Trophoblast cell (in vitro differentiated cells and primary cell): Measurements from ENCODE around the gene PIK3IP1.
A peak's percentile ranks its signal among the peaks of the same experiment; 100 is the strongest.

Source experiments
- DNase-seq, 2 donors: peaks; one replicate each; pipeline ENCODE4 v3.0.0-alpha.2; 2016
- H2AFZ ChIP-seq: 2 replicates; pipeline ENCODE4 v1.6.1; 2013; ENCODE audit warnings: low read length, moderate library complexity, mild to moderate bottlenecking; ENCODE audit not compliant: insufficient read depth, poor library complexity
- H2AK5ac ChIP-seq: 2 replicates; pipeline ENCODE4 v1.6.1; 2013; ENCODE audit warnings: mild to moderate bottlenecking, low read length
- H2BK120ac ChIP-seq: 2 replicates; pipeline ENCODE4 v1.6.1; 2013; ENCODE audit warnings: low read length, mild to moderate bottlenecking, moderate library complexity; ENCODE audit not compliant: insufficient read depth, poor library complexity
- H2BK12ac ChIP-seq: 2 replicates; pipeline ENCODE4 v1.6.1; 2013; ENCODE audit warnings: mild to moderate bottlenecking, low read length, moderate library complexity
- H2BK5ac ChIP-seq: 2 replicates; pipeline ENCODE4 v1.6.1; 2013; ENCODE audit warnings: low read length, low read depth, moderate library complexity, mild to moderate bottlenecking; ENCODE audit not compliant: poor library complexity
- H3K14ac ChIP-seq: 2 replicates; pipeline ENCODE4 v1.6.1; 2013; ENCODE audit warnings: mild to moderate bottlenecking, low read length
- H3K18ac ChIP-seq: 2 replicates; pipeline ENCODE4 v1.6.1; 2013; ENCODE audit warnings: mild to moderate bottlenecking, low read length
- H3K23ac ChIP-seq: 2 replicates; pipeline ENCODE4 v1.6.1; 2013; ENCODE audit warnings: low read length
- H3K27ac ChIP-seq: 2 replicates; pipeline ENCODE4 v1.5.1; 2013; ENCODE audit warnings: low read depth, mild to moderate bottlenecking, inconsistent platforms, low read length, moderate library complexity
- H3K27me3 ChIP-seq: 2 replicates; pipeline ENCODE4 v1.6.1; 2013; ENCODE audit warnings: inconsistent platforms, mild to moderate bottlenecking, low read length, moderate library complexity; ENCODE audit not compliant: insufficient read depth
- H3K36me3 ChIP-seq, 2 experiments: 1 replicate in 1 of 2; 2 replicates in 1 of 2; pipeline ENCODE4 v1.6.1; 2013; ENCODE audit warnings: low read length in 2 of 2, mild to moderate bottlenecking in 2 of 2, moderate library complexity in 1 of 2; ENCODE audit not compliant: insufficient read depth in 2 of 2, control insufficient read depth in 1 of 2
- H3K4ac ChIP-seq: 2 replicates; pipeline ENCODE4 v1.6.1; 2013; ENCODE audit warnings: low read depth, mild to moderate bottlenecking, low read length, moderate library complexity
- H3K4me1 ChIP-seq, 2 experiments: 1 replicate in 1 of 2; 2 replicates in 1 of 2; pipeline ENCODE4 v1.6.1; 2013; ENCODE audit warnings: low read length in 2 of 2, mild to moderate bottlenecking in 2 of 2, moderate library complexity in 1 of 2; ENCODE audit not compliant: insufficient read depth in 2 of 2, control insufficient read depth in 1 of 2
- H3K4me2 ChIP-seq: 2 replicates; pipeline ENCODE4 v1.6.1; 2013; ENCODE audit warnings: inconsistent platforms, mild to moderate bottlenecking, low read length, moderate library complexity
- H3K4me3 ChIP-seq: 2 replicates; pipeline ENCODE4 v1.5.1; 2013; ENCODE audit warnings: mild to moderate bottlenecking, low read depth, low read length, inconsistent platforms
- H3K79me1 ChIP-seq: one replicate; pipeline ENCODE4 v1.6.1; 2013; ENCODE audit warnings: low read length
- H3K79me2 ChIP-seq: 2 replicates; pipeline ENCODE4 v1.6.1; 2013; ENCODE audit warnings: low read length, mild to moderate bottlenecking; ENCODE audit not compliant: control insufficient read depth, insufficient read depth, poor library complexity
- H3K9ac ChIP-seq: 2 replicates; pipeline ENCODE4 v1.6.1; 2013; ENCODE audit warnings: mild to moderate bottlenecking, low read length
- H3K9me3 ChIP-seq: 2 replicates; pipeline ENCODE4 v1.6.1; 2013; ENCODE audit warnings: low read depth, mild to moderate bottlenecking, control low read depth, inconsistent platforms, low read length; ENCODE audit not compliant: insufficient read depth
- H4K12ac ChIP-seq: 2 replicates; pipeline ENCODE4 v1.6.1; 2013; ENCODE audit warnings: low read depth, mild to moderate bottlenecking, low read length, moderate library complexity
- H4K8ac ChIP-seq: 2 replicates; pipeline ENCODE4 v1.6.1; 2013; ENCODE audit warnings: low read depth, mild to moderate bottlenecking, low read length, moderate library complexity
- H4K91ac ChIP-seq: one replicate; pipeline ENCODE4 v1.6.1; 2013; ENCODE audit warnings: low read depth, mild to moderate bottlenecking, low read length, moderate library complexity
- WGBS: extraction: QIAGEN DNeasy Blood & Tissue Kit; methylation state at CpG from one replicate; pipeline ENCODE4 v1.1.7; 2013; ENCODE audit warnings: missing lambda C conversion rate; ENCODE audit not compliant: insufficient read length, insufficient coverage; ENCODE audit errors: extremely low coverage; 5-methylcytosine and 5-hydroxymethylcytosine counted together

PIK3IP1 gene

DNA sequence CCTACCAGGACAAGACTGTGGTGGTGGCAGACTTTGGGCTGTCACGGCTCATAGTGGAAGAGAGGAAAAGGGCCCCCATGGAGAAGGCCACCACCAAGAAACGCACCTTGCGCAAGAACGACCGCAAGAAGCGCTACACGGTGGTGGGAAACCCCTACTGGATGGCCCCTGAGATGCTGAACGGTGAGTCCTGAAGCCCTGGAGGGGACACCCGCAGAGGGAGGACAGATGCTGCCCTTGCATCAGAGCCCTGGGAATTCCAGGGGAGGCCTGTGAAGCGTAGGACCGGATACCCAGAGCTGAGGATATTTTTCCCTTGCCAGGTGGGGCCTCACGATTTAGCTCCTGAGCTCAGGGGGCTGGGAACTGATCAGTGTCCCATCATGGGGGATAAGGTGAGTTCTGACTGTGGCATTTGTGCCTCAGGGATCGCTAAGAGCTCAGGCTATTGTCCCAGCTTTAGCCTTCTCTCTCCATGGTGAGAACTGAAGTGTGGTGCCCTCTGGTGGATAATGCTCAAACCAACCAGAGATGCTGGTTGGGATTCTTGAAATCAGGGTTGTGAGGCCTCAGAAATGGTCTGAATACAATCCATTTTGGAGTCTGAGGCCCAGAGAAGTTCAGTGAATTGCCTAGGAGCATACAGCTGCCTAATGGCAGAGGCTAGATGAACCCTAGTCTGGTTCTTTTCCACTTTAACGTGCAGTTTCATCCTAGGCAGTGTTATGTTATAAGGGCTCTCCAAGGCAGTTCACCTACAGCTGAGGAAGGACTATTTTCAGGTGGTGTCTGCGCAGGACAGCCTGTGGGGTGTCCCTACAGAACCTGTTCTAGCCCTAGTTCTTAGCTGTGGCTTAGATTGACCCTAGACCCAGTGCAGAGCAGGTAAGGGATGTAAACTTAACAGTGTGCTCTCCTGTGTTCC is 19.5 kb downstream of the PIK3IP1 start:
- Histone ChIP-seq H3K9me3 (peaks cover 2% of the 10 kb centered on the region), H3K4me1 (peaks cover 30% of the 10 kb centered on the region in 2 experiments), H2AK5ac (peak overlapping the region; percentile 6), H3K27me3 (no peaks in the 10 kb centered on the region), H2AFZ (no peak overlapping the region), H4K91ac (peak overlapping the region; percentile 74), H3K79me2 (peaks cover 6% of the 10 kb centered on the region), H2BK5ac (peak overlapping the region; percentile 68), H4K12ac (peak overlapping the region; percentile 23), H3K79me1 (peaks cover 25% of the 10 kb centered on the region), H3K23ac (no peak overlapping the region), H4K8ac (peak overlapping the region; percentile 20), H3K14ac (peak overlapping the region; percentile 3), H3K9ac (no peak overlapping the region), H3K4me3 (no peak overlapping the region), H3K4ac (peak overlapping the region; percentile 4), H3K27ac (peak overlapping the region; percentile 37), H3K4me2 (no peak overlapping the region), H2BK12ac (peak overlapping the region; percentile 43), H3K18ac (peak overlapping the region; percentile 31), H2BK120ac (peak overlapping the region; percentile 15), H3K36me3 (peaks cover 61 to 64% of the 10 kb centered on the region in 2 experiments)
- DNase-seq = peak; percentile 87 to 95
- no CpG with 5 or more reads among the region's 15 CpGs for WGBS

DNA sequence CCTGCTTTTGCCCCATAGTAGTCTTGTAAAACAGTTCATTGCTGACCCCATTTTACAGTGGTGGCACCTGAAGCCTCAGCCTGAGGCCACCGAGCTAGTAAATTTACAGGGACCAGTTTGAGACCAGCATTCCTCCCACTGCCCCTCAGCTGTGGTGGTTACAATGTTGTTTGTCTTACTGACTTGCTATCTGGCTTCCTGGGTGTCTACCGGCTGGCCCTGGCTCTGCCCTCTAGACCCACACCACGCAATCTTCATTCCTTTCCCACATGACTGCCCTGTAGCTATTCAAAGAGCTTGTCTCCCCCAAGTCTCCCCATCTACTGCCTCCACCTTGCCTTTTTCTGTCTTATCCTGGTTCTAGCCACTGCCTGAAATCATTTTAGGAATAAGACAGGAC is 20.8 kb downstream of the PIK3IP1 start:
- peak overlapping the region; percentile 65 for H3K27ac ChIP-seq
- no peak overlapping the region for H3K23ac ChIP-seq
- no peak overlapping the region for H4K8ac ChIP-seq
- peak overlapping the region; percentile 66 for H4K91ac ChIP-seq
- no peak overlapping the region for H2BK12ac ChIP-seq
- H3K4me1 ChIP-seq = peaks cover 30% of the 10 kb centered on the region in 2 experiments
- H3K4me3 ChIP-seq = no peak overlapping the region
- no CpG with 5 or more reads among the region's 3 CpGs for WGBS
- H3K9ac ChIP-seq = no peak overlapping the region
- H3K4ac ChIP-seq = no peak overlapping the region
- no peaks in the 10 kb centered on the region for H3K27me3 ChIP-seq
- peak overlapping the region; percentile 49 for H3K14ac ChIP-seq
- H2AFZ ChIP-seq = no peak overlapping the region
- no peak overlapping the region for H3K4me2 ChIP-seq
- peak overlapping the region; percentile 18 for H3K18ac ChIP-seq
- H3K36me3 ChIP-seq = peaks cover 62 to 66% of the 10 kb centered on the region in 2 experiments
- H2BK5ac ChIP-seq = peak overlapping the region; percentile 45
- peaks cover 25% of the 10 kb centered on the region for H3K79me1 ChIP-seq
- H3K9me3 ChIP-seq = peaks cover 2% of the 10 kb centered on the region
- no peak overlapping the region for H2AK5ac ChIP-seq
- H3K79me2 ChIP-seq = peaks cover 6% of the 10 kb centered on the region
- peak overlapping the region; percentile 82 for H2BK120ac ChIP-seq
- peak; percentile 62 for DNase-seq
- H4K12ac ChIP-seq = no peak overlapping the region

GRCh38 chr22:31271026-31271425 is 21.3 kb downstream of the PIK3IP1 start:
- Histone ChIP-seq H2AK5ac (peak overlapping the region; percentile 81), H3K9me3 (peaks cover 2% of the 10 kb centered on the region), H3K18ac (peak overlapping the region; percentile 77), H3K4me2 (no peak overlapping the region), H4K12ac (no peak overlapping the region), H2BK120ac (peak overlapping the region; percentile 84), H3K27me3 (no peaks in the 10 kb centered on the region), H3K79me1 (peaks cover 25% of the 10 kb centered on the region), H3K36me3 (peaks cover 67 to 70% of the 10 kb centered on the region in 2 experiments), H2BK12ac (peak overlapping the region; percentile 55), H3K4ac (peak overlapping the region; percentile 61), H3K23ac (no peak overlapping the region), H4K8ac (peak overlapping the region; percentile 68), H2AFZ (no peak overlapping the region), H3K14ac (peak overlapping the region; percentile 64), H3K9ac (no peak overlapping the region), H4K91ac (peak overlapping the region; percentile 81), H3K4me1 (peaks cover 30% of the 10 kb centered on the region in 2 experiments), H3K27ac (peak overlapping the region; percentile 65), H3K4me3 (no peak overlapping the region), H2BK5ac (peak overlapping the region; percentile 56), H3K79me2 (peaks cover 6% of the 10 kb centered on the region)
- DNase-seq = peak; percentile 93
- WGBS = no CpG with 5 or more reads among the region's 4 CpGs

- H4K91ac ChIP-seq = peak overlapping the region; percentile 81
- H3K4me1 ChIP-seq = peaks cover 27 to 28% of the 10 kb centered on the region in 2 experiments
- H4K12ac ChIP-seq = no peak overlapping the region
- H3K9me3 ChIP-seq = peaks cover 2% of the 10 kb centered on the region
- H2BK5ac ChIP-seq = peak overlapping the region; percentile 56
- H3K18ac ChIP-seq = peak overlapping the region; percentile 42
- no peak overlapping the region for H3K4me2 ChIP-seq
- H3K14ac ChIP-seq = peak overlapping the region; percentile 64
- H2BK120ac ChIP-seq = peak overlapping the region; percentile 68
- no peak overlapping the region for H3K9ac ChIP-seq
- peaks cover 23% of the 10 kb centered on the region for H3K79me1 ChIP-seq
- H3K27me3 ChIP-seq = no peaks in the 10 kb centered on the region
- peak overlapping the region; percentile 54 for H4K8ac ChIP-seq
- H2AFZ ChIP-seq = no peak overlapping the region
- no peak overlapping the region for H3K23ac ChIP-seq
- DNase-seq = peak in 1 of 2 donors; percentile 44
- no peak overlapping the region for H3K4me3 ChIP-seq
- H2BK12ac ChIP-seq = peak overlapping the region; percentile 75
- H3K36me3 ChIP-seq = peaks cover 70 to 74% of the 10 kb centered on the region in 2 experiments
- H3K4ac ChIP-seq = peak overlapping the region; percentile 13
- peaks cover 6% of the 10 kb centered on the region for H3K79me2 ChIP-seq
- H3K27ac ChIP-seq = peak overlapping the region; percentile 65
- H2AK5ac ChIP-seq = peak overlapping the region; percentile 44
- WGBS = no CpG with 5 or more reads among the region's 3 CpGs
These were observed 22.3 kb downstream of the PIK3IP1 start for GRCh38 chr22:31269892-31270579.
